Stimulated activated CD8-positive, alpha-beta memory T cell treated with anti-CD3 and anti-CD28 coated beads, Interleukin-7, amount 100 ng/mL, for 4 hours (primary cell): ENCODE data around the gene UQCC3.
A peak's percentile ranks its signal among the peaks of the same experiment; 100 is the strongest.
"Not testable (repeated sequence)": the region's sequence is repeated elsewhere in the genome, so short reads cannot be mapped to it uniquely, and the experiment has no call there.

Source experiments
- DNase-seq, 2 donors: peaks; one replicate each; pipeline ENCODE4 v3.0.0-alpha.2; 2020; ENCODE audit warnings: low read depth in 2 of 2

The UQCC3 gene

GRCh38 chr11:62702246-62702645 is 30.8 kb downstream of the UQCC3 start:
- DNase-seq: no peak

- not testable (repeated sequence) for DNase-seq
These were observed 32.4 kb downstream of the UQCC3 start for GRCh38 chr11:62703921-62704320.

- no peak for DNase-seq
These were observed 33.9 kb downstream of the UQCC3 start for GRCh38 chr11:62705413-62705812.

- DNase-seq: peak; percentile 84 to 93
These were observed 34.7 kb downstream of the UQCC3 start for GRCh38 chr11:62705880-62706849.

GRCh38 chr11:62706850-62707247 is 35.4 kb downstream of the UQCC3 start:
- DNase-seq: no peak

- DNase-seq: no peak
These were observed 35.9 kb downstream of the UQCC3 start, which contains the start of the genes BSCL2 and GNG3 for GRCh38 chr11:62707277-62707861. TSS of gene BSCL2 (minus strand) at chr11:62707424. CDS start at chr11:62707195, 229 bp downstream. TSS of gene GNG3 (plus strand) at chr11:62707676. CDS start at chr11:62708296, 620 bp downstream.

- no peak for DNase-seq
These were observed 36.9 kb downstream of the UQCC3 start for GRCh38 chr11:62708392-62708791.

- peak; percentile 14 to 30 for DNase-seq
These were observed 37.3 kb downstream of the UQCC3 start for GRCh38 chr11:62708793-62709192.

- DNase-seq: peak; percentile 94 to 97
These were observed 38.0 kb downstream of the UQCC3 start for GRCh38 chr11:62709247-62710000.

- DNase-seq: peak; percentile 7 to 10
These were observed 38.5 kb downstream of the UQCC3 start for GRCh38 chr11:62710001-62710345.

- no peak for DNase-seq
These were observed 40.9 kb downstream of the UQCC3 start for GRCh38 chr11:62712276-62712812.

GRCh38 chr11:62712861-62713260 is 41.4 kb downstream of the UQCC3 start:
- DNase-seq: no peak

GRCh38 chr11:62713343-62713742 is 41.9 kb downstream of the UQCC3 start:
- no peak for DNase-seq

- DNase-seq: no peak
These were observed 44.0 kb downstream of the UQCC3 start for GRCh38 chr11:62715150-62716130.

GRCh38 chr11:62716206-62716605 is 44.7 kb downstream of the UQCC3 start:
- no peak for DNase-seq

- no peak for DNase-seq
These were observed 45.3 kb downstream of the UQCC3 start for GRCh38 chr11:62716816-62717215.

GRCh38 chr11:62719302-62719978 is 48.0 kb downstream of the UQCC3 start:
- no peak for DNase-seq

GRCh38 chr11:62721994-62722393 is 50.5 kb downstream of the UQCC3 start:
- no peak for DNase-seq
